GM19035 (cell line): ENCODE results near the gene PSMC3IP.
"Not testable (repeated sequence)": the region's sequence is repeated elsewhere in the genome, so short reads cannot be mapped to it uniquely, and the experiment has no call there.

Experiments
- ATAC-seq: cut with Tn5 transposase; IDR thresholded peaks from one replicate; pipeline ENCODE4 v1.9.1; 2021; ENCODE audit not compliant: unreplicated experiment

The PSMC3IP gene

DNA sequence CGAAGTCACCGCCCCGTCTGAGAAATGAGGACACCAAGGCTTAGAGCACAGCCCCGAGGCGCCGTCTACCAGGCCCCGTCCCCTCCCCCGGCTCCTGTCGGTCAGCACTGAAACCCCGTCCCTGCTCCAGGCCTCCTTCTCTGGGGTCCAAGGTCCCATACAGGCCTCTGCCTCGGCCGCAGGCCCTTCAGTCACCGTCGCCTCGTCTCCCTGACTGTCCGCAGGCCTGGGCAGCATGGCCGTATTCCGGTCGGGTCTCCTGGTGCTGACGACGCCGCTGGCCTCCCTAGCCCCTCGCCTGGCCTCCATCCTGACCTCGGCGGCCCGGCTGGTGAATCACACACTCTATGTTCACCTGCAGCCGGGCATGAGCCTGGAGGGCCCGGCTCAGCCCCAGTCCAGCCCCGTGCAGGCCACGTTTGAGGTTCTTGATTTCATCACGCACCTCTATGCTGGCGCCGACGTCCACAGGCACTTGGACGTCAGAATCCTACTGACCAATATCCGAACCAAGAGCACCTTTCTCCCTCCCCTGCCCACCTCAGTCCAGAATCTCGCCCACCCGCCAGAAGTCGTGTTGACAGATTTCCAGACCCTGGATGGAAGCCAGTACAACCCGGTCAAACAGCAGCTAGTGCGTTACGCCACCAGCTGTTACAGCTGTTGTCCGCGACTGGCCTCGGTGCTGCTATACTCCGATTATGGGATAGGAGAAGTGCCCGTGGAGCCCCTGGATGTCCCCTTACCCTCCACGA lies 15.0 kb downstream of the PSMC3IP start:
- ATAC-seq, result no peak

DNA sequence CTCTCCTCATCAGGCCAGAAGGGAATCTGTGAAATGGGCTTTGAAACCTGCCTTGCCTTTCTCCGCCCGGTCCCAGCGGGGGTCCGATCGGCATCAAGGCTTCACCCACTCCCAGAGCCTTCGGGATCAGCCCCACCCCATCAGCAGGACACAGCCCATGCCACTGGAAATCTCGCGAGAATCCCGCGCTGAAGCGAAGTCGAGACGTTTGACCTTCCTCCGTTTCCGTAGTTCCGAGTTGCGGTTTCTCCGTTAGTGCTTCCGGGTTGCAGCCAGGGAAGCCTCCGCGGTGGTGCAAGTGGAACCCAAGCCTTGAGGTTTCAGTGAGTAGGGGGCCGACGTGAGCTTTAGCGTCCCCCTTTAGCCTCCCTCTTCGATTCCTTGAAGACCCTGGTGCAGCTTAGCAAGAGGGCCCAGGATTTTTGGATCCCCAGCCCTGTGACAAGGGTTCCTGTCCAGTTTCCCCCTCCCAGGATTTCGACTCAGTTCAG lies 15.6 kb downstream of the PSMC3IP start, which contains the start of gene COASY:
COASY (plus strand) TSS at position 252 of the 491 bp plus-strand sequence. CDS start 475 bp downstream, outside the sequence.
- ATAC-seq, result peak; percentile 63

DNA sequence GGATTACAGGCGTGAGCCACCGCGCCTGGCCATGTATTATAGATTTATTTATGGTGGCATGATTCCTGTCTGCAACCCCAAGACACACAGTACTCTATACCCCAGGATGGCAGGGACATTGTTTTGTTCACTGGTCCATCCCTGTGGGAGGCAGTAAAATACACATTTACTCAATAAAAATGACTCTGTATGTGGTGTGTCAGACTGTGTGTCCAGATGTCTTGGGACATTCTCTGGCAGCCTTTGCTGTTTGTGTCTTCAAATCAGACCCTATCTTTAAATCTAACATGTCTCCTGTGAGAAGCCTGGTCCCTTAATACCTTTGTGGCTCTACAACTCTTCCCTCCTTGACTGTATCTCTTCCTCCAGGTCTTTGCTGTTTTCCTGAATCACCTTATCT lies 17.3 kb downstream of the PSMC3IP start:
- ATAC-seq, result no peak

DNA sequence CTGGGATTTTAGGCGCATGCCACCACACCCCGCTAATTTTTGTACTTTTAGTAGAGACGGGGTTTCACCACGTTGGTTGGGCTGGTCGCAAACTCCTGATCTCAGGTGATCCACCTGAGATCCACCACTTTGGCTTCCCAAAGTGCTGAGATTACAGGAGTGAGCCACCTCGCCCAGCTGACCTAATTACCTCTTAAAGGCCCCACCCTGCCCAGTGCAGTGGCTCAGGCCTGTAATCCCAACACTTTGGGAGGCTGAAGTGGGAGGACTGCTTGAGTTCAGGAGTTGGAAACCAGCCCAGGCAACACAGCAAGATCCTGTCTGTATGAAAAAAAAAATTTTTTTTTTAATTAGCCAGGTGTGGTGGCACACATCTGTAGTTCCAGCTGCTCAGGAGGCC lies 18.5 kb downstream of the PSMC3IP start:
- no peak for ATAC-seq

DNA sequence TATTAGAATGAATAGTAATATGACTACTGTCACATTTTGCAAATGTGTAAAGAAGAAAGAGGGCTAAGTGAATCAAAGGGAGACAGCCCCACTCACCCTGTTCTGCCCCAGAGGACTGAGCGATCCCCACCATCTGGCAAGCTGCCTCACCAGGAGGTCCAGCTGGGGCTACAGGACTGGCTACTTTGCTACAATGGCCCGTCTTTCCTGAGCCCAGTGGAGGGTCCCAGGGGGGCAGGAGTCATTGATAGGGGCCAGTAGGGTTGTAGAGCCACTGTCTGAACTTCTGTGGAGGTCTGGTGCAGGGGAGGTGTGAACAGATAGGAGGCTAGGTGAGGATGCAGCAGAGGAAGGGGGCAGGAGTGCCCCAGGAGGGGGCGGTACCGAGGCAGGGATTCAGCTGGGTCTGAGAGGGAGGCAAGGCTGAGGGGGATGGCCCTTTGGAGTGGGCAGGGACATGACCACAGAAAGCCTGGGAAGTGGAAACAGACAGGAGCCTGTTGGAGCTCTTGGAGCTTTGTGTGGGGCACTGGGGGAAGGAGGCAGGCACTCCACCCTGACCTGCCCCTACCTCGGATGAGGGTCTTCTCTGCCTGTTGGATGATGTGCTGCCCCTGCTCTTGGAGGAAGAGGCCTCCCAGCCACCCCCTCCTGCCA lies 21.4 kb downstream of the PSMC3IP start:
- ATAC-seq, result not testable (repeated sequence)

DNA sequence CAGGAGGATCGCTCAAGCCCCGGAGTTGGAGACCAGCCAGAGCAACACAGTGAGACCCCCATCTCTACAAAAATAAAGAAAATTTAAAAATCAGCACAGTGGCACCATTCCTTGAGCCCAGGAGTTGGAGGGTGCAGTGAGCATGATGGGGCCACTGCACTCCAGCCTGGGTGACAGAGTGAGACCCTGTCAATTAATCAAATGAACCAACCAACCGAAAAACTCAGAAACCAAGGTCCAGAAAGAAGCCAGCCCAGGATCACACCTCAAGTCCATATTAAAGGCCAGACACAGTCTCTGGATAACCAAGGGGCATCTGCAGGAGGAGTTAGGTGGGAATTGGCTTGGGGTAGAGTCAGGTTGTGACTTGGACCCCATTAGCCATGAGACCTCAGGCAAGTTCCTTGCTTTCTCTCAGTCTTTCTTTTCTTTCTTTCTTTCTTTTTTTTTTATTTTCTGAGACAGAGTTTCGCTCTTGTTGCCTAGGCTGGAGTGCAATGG lies 22.4 kb downstream of the PSMC3IP start:
- ATAC-seq, result no peak

DNA sequence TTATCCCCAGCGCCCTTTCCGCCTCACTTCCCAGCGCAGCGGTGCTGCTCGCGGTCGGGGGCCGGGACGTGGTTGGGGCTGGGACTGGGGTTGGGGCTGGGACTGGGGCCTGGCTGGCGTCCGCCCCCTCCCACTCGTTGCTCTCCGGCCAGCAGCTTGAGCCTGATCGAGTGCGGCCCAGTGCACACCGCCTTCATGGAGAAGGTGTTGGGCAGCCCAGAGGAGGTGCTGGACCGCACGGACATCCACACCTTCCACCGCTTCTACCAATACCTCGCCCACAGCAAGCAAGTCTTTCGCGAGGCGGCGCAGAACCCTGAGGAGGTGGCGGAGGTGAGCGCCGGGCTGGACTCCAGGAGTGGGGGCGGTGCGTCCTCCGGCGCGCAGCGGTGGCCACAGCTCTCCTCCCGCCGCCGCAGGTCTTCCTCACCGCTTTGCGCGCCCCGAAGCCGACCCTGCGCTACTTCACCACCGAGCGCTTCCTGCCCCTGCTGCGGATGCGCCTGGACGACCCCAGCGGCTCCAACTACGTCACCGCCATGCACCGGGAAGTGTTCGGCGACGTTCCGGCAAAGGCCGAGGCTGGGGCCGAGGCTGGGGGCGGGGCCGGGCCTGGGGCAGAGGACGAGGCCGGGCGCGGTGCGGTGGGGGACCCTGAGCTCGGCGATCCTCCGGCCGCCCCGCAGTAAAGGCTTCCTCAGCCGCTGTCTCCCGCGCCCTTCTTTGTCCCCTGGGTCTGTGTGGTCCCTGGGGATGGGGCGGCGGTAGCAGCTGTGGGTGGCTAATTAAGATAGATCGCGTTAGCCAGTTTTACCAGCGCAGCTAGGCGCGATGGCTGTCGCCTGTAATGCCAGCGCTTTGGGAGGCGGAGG lies 23.0 kb downstream of the PSMC3IP start:
- ATAC-seq, result peak; percentile 78

DNA sequence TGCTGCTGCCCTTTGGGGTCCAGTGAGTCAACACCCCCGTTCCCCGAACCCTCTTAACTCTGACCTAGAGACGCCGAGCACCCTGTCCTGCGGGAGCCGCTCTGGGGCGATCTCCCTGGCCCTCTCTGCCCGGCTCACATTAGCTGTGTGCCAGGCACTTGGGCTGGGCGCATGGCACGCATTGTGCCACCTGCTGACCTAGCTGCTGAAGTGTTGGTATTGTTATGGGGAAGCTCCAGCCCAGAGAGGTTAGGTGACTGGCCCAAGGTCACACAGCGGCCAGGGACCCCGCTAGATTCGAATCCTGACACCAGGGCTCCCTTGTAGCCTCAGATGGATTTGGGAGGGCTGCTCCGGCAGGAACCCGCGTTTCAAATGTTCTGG lies 23.7 kb downstream of the PSMC3IP start:
- ATAC-seq, result no peak

DNA sequence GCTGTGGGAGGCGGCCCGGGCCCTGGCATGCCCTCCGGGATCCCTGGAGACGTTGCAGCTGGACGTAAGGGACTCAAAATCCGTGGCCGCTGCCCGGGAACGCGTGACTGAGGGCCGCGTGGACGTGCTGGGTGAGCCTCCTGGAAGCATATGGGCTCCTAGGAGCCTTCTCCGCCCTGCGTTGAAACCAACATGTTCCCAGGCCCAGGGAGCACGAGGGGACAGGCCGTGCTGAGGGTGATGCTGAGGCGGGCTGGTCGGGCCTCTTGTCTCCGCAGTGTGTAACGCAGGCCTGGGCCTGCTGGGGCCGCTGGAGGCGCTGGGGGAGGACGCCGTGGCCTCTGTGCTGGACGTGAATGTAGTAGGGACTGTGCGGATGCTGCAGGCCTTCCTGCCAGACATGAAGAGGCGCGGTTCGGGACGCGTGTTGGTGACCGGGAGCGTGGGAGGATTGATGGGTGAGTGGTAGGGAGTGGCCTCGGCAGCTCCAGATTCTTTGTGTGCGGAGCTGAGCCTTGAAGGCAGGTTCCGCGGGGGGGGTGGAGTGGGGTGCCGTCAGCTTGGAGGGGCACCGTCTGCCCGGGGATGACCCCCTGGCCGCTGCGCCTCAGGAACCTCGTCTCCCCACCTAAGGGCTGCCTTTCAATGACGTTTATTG lies 24.2 kb downstream of the PSMC3IP start:
- no peak for ATAC-seq

DNA sequence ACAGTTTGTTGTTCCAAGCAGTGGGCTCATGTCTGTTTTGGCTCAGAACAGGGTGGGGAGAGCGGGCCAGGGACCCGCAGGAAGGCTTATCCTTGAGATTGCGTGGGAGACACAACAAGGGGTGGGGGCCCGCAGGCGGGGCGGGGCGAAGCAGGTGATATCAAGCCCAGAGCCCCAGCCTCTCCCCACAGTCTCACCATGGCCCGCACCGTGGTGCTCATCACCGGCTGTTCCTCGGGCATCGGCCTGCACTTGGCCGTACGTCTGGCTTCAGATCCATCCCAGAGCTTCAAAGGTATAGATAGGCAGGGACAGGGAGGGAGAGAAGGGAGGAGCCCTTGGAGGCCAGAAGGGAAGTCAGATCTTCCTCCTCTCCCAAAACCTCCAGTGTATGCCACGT lies 24.8 kb downstream of the PSMC3IP start, which contains the start of gene HSD17B1:
HSD17B1 (plus strand) TSS at position 188 of the 400 bp plus-strand sequence; CDS start at position 199, 11 bp downstream.
- not testable (repeated sequence) for ATAC-seq

DNA sequence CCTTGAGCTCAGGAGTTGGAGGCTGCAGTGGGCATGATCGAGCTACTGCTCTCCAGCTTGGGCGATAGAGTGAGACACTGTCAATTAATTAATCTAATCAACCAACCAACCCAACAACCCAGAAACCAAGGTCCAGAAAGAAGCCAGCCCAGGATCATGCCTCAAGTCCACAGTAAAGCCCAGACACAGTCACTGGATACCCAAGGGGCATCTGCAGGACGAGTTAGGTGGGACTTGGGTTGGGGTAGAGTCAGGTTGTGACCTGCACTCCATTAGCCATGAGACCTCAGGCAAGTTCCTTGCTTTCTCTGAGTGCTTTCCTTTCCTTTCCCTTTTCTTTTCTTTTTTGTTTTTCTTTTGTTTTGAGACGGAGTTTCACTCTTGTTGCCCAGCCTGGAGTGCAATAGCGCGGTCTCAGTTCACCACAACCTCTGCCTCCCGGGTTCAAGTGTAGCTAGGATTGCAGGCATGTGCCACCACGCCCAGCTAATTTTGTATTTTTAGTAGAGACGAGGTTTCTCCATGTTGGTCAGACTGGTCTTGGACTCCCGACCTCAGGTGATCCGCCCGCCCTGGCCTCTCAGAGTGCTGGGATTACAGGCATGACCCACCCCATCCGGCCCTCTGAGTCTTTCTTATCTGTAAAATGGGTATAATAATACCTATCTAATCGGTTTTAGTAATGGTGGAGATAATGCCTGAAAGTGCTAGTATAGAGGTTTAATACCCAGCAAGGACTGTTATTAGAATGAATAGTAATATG lies 28.4 kb downstream of the PSMC3IP start:
- ATAC-seq, result no peak

DNA sequence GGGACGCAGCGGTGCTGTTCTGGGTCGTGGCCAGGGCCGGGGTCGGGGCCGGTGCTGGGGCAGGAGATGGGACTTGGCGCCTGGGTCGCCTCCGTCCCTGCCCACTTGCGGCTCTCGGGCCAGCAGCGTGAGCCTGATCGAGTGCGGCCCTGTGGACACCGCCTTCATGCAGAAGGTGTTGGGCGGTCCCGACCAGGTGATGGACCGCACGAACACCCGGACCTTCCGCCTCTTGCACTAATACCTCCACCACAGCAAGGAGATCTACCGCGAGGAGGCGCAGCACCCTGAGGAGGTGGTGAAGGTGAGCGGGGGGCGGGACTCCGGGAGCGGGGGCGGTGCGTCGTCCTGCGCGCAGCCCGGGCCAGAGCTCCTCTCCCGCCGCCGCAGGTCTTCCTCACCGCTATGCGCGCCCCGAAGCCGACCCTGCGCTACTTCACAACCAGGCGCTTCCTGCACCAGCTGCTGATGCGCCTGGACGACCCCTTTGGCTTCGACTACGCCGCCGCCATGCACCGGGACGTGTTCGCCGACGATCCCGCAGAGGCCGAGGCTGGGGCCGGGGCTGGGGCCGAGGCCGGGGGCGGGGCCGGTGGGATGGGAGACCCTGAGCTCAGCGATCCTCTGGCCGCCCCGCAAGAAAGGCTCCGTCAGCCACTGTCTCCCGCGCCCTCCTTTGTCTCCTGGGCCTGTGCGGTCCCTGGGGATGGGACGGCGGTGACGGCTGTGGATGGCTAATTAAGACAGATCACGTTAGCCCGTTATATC lies 29.3 kb downstream of the PSMC3IP start:
- peak; percentile 78 for ATAC-seq

DNA sequence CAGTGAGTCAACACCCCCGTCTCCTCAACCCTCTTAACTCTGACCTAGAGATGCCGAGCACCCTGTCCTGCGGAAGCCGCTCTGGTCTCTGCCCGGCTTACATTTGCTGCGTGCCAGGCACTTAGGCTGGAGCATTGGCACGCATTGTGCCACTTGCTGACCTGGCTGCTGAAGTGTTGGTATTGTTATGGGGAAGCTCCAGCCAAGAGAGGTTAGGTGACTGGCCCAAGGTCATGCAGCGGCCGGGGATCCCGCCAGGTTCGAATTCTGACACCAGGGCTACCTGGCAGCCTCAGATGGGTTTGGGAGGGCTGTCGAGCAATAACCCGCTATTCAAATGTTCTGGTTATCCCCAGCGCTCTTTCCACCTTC lies 29.8 kb downstream of the PSMC3IP start:
- ATAC-seq, result no peak

DNA sequence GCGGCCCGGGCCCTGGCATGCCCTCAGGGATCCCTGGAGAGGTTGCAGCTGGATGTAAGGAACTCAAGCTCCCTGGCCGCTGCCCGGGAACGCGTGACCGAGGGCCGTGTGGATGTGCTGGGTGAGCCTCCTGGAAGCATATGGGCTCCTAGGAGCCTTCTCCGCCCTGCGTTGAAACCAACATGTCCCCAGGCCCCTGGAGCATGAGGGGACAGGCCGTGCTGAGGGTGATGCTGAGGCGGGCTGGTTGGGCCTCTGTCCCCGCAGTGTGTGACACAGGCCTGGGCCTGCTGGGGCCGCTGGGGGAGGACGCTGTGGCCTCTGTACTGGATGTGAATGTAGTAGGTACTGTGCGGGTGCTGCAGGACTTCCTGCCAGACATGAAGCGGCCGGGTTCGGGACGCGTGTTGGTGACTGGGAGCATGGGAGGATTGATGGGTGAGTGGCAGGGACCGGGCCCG lies 30.5 kb downstream of the PSMC3IP start:
- ATAC-seq, result no peak

DNA sequence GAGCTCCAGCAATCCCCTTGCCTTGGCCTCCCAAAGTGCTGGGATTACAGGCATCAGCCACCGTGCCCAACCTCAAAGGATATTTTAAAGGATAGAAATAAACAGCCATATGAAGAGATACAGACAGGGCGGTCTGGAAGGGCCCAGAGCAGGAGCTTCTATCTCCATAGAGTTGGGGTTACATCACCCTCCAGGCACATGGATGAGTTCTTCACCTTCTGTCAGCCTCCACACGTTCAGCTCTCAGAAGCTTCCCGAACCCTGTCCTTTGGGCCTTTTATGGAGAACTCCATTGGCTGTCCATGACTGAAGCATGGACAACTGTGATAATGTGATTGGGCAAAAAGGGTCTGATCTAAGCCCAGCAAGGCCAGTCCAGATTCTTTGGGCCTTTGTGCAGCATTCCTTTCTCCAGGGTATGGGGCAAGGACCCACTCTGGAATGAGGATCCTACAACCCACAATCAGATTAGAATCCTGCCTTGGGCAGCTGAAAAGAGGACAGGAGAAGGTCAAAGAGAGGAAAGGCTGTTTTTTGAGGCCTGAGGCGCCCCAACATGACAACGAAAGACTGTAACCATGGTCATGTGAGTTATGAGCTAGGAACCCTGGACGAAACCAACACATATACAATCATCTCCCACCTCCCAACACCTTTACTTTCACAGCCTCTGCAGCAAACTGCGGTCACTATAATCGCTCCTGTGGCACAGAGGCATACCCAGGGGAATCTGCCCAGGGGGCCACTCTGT lies 31.6 kb downstream of the PSMC3IP start:
- not testable (repeated sequence) for ATAC-seq

DNA sequence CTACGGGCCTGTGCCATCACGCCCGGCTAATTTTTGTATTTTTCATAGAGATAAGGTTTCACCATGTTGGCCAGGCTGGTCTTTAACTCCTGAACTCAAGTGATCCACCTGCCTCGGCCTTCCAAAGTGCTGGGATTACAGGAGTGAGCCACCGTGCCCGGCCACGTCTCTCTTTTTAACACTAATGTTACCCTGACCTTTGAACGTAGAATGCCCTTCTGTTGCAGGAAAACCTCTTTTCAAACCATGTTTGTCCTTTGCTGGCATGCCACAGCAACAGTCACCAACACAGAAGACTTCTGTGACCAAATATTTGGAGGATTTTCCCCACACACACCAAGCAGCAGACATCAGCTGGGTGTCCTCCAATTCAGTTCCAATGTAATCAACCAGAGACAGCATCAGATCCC lies 32.6 kb downstream of the PSMC3IP start:
- ATAC-seq, result no peak

DNA sequence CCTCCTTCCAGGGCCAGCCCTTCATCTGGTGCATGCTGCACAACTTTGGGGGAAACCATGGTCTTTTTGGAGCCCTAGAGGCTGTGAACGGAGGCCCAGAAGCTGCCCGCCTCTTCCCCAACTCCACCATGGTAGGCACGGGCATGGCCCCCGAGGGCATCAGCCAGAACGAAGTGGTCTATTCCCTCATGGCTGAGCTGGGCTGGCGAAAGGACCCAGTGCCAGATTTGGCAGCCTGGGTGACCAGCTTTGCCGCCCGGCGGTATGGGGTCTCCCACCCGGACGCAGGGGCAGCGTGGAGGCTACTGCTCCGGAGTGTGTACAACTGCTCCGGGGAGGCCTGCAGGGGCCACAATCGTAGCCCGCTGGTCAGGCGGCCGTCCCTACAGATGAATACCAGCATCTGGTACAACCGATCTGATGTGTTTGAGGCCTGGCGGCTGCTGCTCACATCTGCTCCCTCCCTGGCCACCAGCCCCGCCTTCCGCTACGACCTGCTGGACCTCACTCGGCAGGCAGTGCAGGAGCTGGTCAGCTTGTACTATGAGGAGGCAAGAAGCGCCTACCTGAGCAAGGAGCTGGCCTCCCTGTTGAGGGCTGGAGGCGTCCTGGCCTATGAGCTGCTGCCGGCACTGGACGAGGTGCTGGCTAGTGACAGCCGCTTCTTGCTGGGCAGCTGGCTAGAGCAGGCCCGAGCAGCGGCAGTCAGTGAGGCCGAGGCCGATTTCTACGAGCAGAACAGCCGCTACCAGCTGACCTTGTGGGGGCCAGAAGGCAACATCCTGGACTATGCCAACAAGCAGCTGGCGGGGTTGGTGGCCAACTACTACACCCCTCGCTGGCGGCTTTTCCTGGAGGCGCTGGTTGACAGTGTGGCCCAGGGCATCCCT lies 34.1 kb downstream of the PSMC3IP start:
- no peak for ATAC-seq
